Testis (tissue), 3 donors: ENCODE data around the gene C1QTNF5. TPM values are rescaled to one million over a fixed set of nuclear protein-coding genes. Genes with fewer than 3 reads are reported as not detected.
A peak's percentile ranks its signal among the peaks of the same experiment; 100 is the strongest.

Experiments used
- DNase-seq: peaks from one replicate; pipeline ENCODE4 v3.0.0-alpha.2; 2019
- H3K27ac ChIP-seq, 2 donors: fragments of 200-600 bp; sonication (generic); one replicate each; pipeline ENCODE4 v1.5.1; 2019
- H3K27me3 ChIP-seq: fragments of 200-600 bp; sonication (generic); one replicate; pipeline ENCODE4 v1.5.1; 2019
- H3K36me3 ChIP-seq: fragments of 200-600 bp; sonication (generic); one replicate; pipeline ENCODE4 v1.5.1; 2017; ENCODE audit warnings: low read depth; ENCODE audit errors: missing control alignments
- H3K4me1 ChIP-seq: fragments of 200-600 bp; sonication (generic); one replicate; pipeline ENCODE4 v1.5.1; 2019
- H3K4me3 ChIP-seq, 2 donors: fragments of 200-600 bp; sonication (generic); one replicate each; pipeline ENCODE4 v1.5.1; 2017 to 2019
- H3K9me3 ChIP-seq: fragments of 200-600 bp; sonication (generic); one replicate; pipeline ENCODE4 v1.5.1; 2017
- CTCF ChIP-seq, 3 experiments: fragments of 450-650 bp in 2 of 3; fragments of 200-600 bp in 1 of 3; sonication (generic) in 1 of 3; IDR thresholded peaks; one replicate each; pipeline ENCODE4 v1.5.1; 2016 to 2019; ENCODE audit warnings: antibody characterized with exemption in 3 of 3, mild to moderate bottlenecking in 2 of 3, moderate library complexity in 1 of 3
- POLR2A ChIP-seq: fragments of 450-650 bp; IDR thresholded peaks from one replicate; pipeline ENCODE4 v1.6.1; 2017; ENCODE audit warnings: antibody characterized with exemption, mild to moderate bottlenecking, moderate library complexity
- WGBS, 2 donors: methylation state at CpG; one replicate each; pipeline ENCODE4 v1.1.5; 2018; 5-methylcytosine and 5-hydroxymethylcytosine counted together
- intact Hi-C: fragments of 100-400 bp; cut with DNase I; formaldehyde crosslinking; loops from one replicate; pipeline ENCODE4 v1.15.1; 2023; ENCODE audit warnings: low total_unique reads
- polyA plus RNA-seq: library from polyadenylated mRNA; stranded (reverse); fragments of 350-450 nt; fragmentation: Illumina TruSeq; extraction: RNeasy Lipid Tissue Mini Kit (QIAGEN cat#74804); gene quantifications from one replicate; pipeline ENCODE4 v1.2.3, GENCODE V29; 2014; ENCODE audit warnings: low read depth, low replicate concordance; ENCODE audit not compliant: insufficient read depth
- total RNA-seq, 2 donors: library from RNA; depleted of rRNA; stranded (reverse); fragments of >200 nt; gene quantifications; one replicate each; pipeline ENCODE4 v1.2.3, GENCODE V29; 2016

C1QTNF5 gene
- total and polyA plus RNA-seq, 3 donors from 2014 or later, result 4.7 to 12.6 (median 5.3) TPM

GRCh38 chr11:119305556-119306372 lies 34.9 kb downstream of the C1QTNF5 start:
- TF ChIP-seq CTCF (IDR thresholded peaks at IDR 0.05), result no peak
- H3K27ac ChIP-seq, result peak overlapping the region in 1 of 2 donors; percentile 70
- 86 to 94% methylated on average over 7 of the region's 7 CpGs for WGBS, 2 donors
- peaks cover 12% of the 10 kb centered on the region for H3K4me1 ChIP-seq
- H3K4me3 ChIP-seq, result no peak overlapping the region
- H3K27me3 ChIP-seq, result no peaks in the 10 kb centered on the region
- H3K9me3 ChIP-seq, result no peaks in the 10 kb centered on the region
- intact Hi-C loops, result no loop called here
- no peaks in the 10 kb centered on the region for H3K36me3 ChIP-seq
- no peak for DNase-seq

- no peak for TF ChIP-seq POLR2A
- no peak for TF ChIP-seq CTCF (IDR thresholded peaks at IDR 0.05)
- no peak overlapping the region for H3K27ac ChIP-seq
- intact Hi-C loops, result no loop called here
- WGBS, 2 donors, result 90 to 92% methylated on average over 5 of the region's 5 CpGs
- H3K36me3 ChIP-seq, result no peaks in the 10 kb centered on the region
- peaks cover 12% of the 10 kb centered on the region for H3K4me1 ChIP-seq
- DNase-seq, result no peak
- H3K9me3 ChIP-seq, result no peaks in the 10 kb centered on the region
- no peak overlapping the region for H3K4me3 ChIP-seq
- no peaks in the 10 kb centered on the region for H3K27me3 ChIP-seq
These were observed 37.4 kb downstream of the C1QTNF5 start for GRCh38 chr11:119303227-119303718.

- Histone ChIP-seq H3K9me3 (no peaks in the 10 kb centered on the region), H3K4me3 (no peak overlapping the region), H3K27me3 (no peaks in the 10 kb centered on the region), H3K4me1 (no peaks in the 10 kb centered on the region), H3K27ac (peak overlapping the region; percentile 34 to 54), H3K36me3 (no peaks in the 10 kb centered on the region)
- intact Hi-C loops, result no loop called here
- TF ChIP-seq CTCF (IDR thresholded peaks at IDR 0.05), result no peak
- no peak for TF ChIP-seq POLR2A
- WGBS, 2 donors, result 56 to 62% methylated on average over 3 of the region's 3 CpGs
- no peak for DNase-seq
These were observed 40.3 kb downstream of the C1QTNF5 start for GRCh38 chr11:119300198-119300964.

- H3K27ac ChIP-seq, result no peak overlapping the region
These were observed 41.3 kb downstream of the C1QTNF5 start for GRCh38 chr11:119299416-119299815.

More at GRCh38 chr11:119299416-119299815, 41.3 kb downstream of the C1QTNF5 start:
- WGBS, 2 donors, result 98% methylated on average over 9 of the region's 9 CpGs
- H3K4me3 ChIP-seq, result no peak overlapping the region
- no peak for DNase-seq
- TF ChIP-seq CTCF (IDR thresholded peaks at IDR 0.05) (no peak), POLR2A (no peak)
- no peaks in the 10 kb centered on the region for H3K27me3 ChIP-seq
- H3K36me3 ChIP-seq, result no peaks in the 10 kb centered on the region
- intact Hi-C loops, result no loop called here
- no peaks in the 10 kb centered on the region for H3K9me3 ChIP-seq
- H3K4me1 ChIP-seq, result no peaks in the 10 kb centered on the region
